Measurements from ENCODE around the gene SURF6.

Gene SURF6

DNA sequence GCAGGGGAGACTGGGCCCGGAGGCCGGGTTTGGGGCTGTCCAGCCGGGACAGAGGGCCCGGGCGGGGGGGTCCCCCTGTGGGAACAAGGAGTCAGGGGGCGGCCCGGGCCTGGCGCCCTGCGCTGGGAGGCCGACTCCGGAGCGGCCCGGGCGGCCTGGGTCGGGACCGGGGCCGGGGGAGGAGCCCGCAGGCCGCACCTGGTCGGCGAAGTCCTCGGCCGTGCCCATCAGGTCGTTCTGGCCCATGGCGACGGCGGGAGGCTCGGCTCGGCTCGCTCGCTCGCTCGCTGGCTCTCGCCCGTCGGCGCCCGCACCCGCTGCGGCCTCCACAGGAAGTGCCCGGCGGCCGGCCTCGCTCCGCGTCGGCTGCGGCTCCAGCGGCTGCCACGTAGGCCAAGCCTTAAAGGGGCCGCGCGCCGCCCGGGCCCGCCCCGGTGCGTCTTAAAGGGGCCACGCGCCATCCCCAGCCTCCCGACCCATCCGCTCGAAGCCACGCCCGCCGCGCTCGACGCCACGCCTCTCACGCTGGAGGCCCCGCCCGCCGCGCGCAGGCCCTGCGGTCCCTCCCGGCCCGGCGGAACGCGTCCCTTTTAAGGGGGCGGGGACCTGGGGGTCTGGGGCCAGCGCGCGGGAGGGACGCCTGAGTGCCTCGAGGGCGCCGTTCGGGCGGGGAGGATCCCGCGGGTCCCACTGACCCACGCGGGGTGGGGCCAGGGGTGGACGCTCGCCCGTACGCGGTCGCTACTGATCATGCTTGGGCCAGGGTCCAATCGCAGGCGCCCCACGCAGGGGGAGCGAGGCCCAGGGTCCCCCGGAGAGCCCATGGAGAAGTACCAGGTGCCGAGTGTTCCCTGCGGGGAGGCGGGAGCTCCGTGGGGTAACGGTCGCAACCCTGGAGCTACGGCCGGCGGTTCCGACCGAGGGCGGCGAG lies 40.0 kb upstream of the SURF6 start, which contains the start of the genes STKLD1 and SURF4 (continued):
- TF ChIP-seq ZNF175 (tag by site-specific recombination; IDR thresholded peaks at IDR 0.05), result no peak
- TF ChIP-seq, protein P1, sequence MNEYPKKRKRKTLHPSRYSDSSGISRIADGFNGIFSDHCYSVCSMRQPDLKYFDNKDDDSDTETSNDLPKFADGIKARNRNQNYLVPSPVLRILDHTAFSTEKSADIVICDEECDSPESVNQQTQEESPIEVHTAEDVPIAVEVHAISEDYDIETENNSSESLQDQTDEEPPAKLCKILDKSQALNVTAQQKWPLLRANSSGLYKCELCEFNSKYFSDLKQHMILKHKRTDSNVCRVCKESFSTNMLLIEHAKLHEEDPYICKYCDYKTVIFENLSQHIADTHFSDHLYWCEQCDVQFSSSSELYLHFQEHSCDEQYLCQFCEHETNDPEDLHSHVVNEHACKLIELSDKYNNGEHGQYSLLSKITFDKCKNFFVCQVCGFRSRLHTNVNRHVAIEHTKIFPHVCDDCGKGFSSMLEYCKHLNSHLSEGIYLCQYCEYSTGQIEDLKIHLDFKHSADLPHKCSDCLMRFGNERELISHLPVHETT (tag by site-specific recombination; IDR thresholded peaks at IDR 0.05), result no peak
- TF ChIP-seq ZNF10 (tag by site-specific recombination; IDR thresholded peaks at IDR 0.05), result no peak
- no peak for TF ChIP-seq ZNF112 (tag by site-specific recombination; IDR thresholded peaks at IDR 0.05)
- TF ChIP-seq, protein P2, sequence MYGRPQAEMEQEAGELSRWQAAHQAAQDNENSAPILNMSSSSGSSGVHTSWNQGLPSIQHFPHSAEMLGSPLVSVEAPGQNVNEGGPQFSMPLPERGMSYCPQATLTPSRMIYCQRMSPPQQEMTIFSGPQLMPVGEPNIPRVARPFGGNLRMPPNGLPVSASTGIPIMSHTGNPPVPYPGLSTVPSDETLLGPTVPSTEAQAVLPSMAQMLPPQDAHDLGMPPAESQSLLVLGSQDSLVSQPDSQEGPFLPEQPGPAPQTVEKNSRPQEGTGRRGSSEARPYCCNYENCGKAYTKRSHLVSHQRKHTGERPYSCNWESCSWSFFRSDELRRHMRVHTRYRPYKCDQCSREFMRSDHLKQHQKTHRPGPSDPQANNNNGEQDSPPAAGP (tag by site-specific recombination; IDR thresholded peaks at IDR 0.05), result no peak
- no peak for TF ChIP-seq ZNF837 (tag by site-specific recombination; IDR thresholded peaks at IDR 0.05)
- TF ChIP-seq WT1 (tag by site-specific recombination; IDR thresholded peaks at IDR 0.05), result no peak
- TF ChIP-seq, protein P3, sequence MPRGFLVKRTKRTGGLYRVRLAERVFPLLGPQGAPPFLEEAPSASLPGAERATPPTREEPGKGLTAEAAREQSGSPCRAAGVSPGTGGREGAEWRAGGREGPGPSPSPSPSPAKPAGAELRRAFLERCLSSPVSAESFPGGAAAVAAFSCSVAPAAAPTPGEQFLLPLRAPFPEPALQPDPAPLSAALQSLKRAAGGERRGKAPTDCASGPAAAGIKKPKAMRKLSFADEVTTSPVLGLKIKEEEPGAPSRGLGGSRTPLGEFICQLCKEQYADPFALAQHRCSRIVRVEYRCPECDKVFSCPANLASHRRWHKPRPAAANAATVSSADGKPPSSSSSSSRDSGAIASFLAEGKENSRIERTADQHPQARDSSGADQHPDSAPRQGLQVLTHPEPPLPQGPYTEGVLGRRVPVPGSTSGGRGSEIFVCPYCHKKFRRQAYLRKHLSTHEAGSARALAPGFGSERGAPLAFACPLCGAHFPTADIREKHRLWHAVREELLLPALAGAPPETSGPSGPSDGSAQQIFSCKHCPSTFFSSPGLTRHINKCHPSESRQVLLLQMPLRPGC (tag by site-specific recombination; IDR thresholded peaks at IDR 0.05), result no peak
- TF ChIP-seq HOXD13 (CRISPR knock-in tag; IDR thresholded peaks at IDR 0.05; ENCODE audit: borderline replicate concordance), result no peak
- TF ChIP-seq ZNF140 (tag by site-specific recombination; IDR thresholded peaks at IDR 0.05), result no peak
- no peak for TF ChIP-seq ZSCAN16 (tag by site-specific recombination; IDR thresholded peaks at IDR 0.05)
- TF ChIP-seq, protein P4, sequence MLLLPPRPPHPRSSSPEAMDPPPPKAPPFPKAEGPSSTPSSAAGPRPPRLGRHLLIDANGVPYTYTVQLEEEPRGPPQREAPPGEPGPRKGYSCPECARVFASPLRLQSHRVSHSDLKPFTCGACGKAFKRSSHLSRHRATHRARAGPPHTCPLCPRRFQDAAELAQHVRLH (tag by site-specific recombination; IDR thresholded peaks at IDR 0.05), result no peak
- TF ChIP-seq ZNF37A (tag by site-specific recombination; IDR thresholded peaks at IDR 0.05), result no peak
- TF ChIP-seq ZNF785 (tag by site-specific recombination; IDR thresholded peaks at IDR 0.05), result no peak
- TF ChIP-seq ZNF274 (IDR thresholded peaks at IDR 0.05; ENCODE audit: low read length), result no peak
- TF ChIP-seq ZNF274 (tag by site-specific recombination; IDR thresholded peaks at IDR 0.05; ENCODE audit: borderline replicate concordance), result no peak
- no peak for TF ChIP-seq ZNF792 (tag by site-specific recombination; IDR thresholded peaks at IDR 0.05)
- TF ChIP-seq GLIS1 (tag by site-specific recombination; IDR thresholded peaks at IDR 0.05), result peak; percentile 93
- TF ChIP-seq ZNF157 (tag by site-specific recombination; IDR thresholded peaks at IDR 0.05), result no peak
- no peak for TF ChIP-seq ZNF133 (tag by site-specific recombination; IDR thresholded peaks at IDR 0.05)
- TF ChIP-seq ZNF791 (tag by site-specific recombination; IDR thresholded peaks at IDR 0.05), result no peak
- TF ChIP-seq MEIS1 (CRISPR knock-in tag; IDR thresholded peaks at IDR 0.05; ENCODE audit: borderline replicate concordance), result no peak
- TF ChIP-seq ZNF521 (tag by site-specific recombination; IDR thresholded peaks at IDR 0.05), result no peak
- TF ChIP-seq GLI4 (tag by site-specific recombination; IDR thresholded peaks at IDR 0.05), result no peak
- no peak for TF ChIP-seq SETDB1 (IDR thresholded peaks at IDR 0.05; ENCODE audit: insufficient read length, low read length)
- TF ChIP-seq, protein P5, sequence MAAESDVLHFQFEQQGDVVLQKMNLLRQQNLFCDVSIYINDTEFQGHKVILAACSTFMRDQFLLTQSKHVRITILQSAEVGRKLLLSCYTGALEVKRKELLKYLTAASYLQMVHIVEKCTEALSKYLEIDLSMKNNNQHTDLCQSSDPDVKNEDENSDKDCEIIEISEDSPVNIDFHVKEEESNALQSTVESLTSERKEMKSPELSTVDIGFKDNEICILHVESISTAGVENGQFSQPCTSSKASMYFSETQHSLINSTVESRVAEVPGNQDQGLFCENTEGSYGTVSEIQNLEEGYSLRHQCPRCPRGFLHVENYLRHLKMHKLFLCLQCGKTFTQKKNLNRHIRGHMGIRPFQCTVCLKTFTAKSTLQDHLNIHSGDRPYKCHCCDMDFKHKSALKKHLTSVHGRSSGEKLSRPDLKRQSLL (tag by site-specific recombination; IDR thresholded peaks at IDR 0.05), result peak; percentile 18; the same call in 1 of the 2 replicates
- TF ChIP-seq, protein P6, sequence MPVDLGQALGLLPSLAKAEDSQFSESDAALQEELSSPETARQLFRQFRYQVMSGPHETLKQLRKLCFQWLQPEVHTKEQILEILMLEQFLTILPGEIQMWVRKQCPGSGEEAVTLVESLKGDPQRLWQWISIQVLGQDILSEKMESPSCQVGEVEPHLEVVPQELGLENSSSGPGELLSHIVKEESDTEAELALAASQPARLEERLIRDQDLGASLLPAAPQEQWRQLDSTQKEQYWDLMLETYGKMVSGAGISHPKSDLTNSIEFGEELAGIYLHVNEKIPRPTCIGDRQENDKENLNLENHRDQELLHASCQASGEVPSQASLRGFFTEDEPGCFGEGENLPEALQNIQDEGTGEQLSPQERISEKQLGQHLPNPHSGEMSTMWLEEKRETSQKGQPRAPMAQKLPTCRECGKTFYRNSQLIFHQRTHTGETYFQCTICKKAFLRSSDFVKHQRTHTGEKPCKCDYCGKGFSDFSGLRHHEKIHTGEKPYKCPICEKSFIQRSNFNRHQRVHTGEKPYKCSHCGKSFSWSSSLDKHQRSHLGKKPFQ (tag by site-specific recombination; IDR thresholded peaks at IDR 0.05), result no peak
- TF ChIP-seq ZNF394 (tag by site-specific recombination; IDR thresholded peaks at IDR 0.05; ENCODE audit: borderline replicate concordance), result no peak
